ENCODE results near the gene MGAT5. TPM values are rescaled to one million over a fixed set of nuclear protein-coding genes. Genes with fewer than 3 reads are reported as not detected.

The MGAT5 gene
- total RNA-seq, 2 experiments from 2014 or later: 48.5 to 54.3 TPM

DNA sequence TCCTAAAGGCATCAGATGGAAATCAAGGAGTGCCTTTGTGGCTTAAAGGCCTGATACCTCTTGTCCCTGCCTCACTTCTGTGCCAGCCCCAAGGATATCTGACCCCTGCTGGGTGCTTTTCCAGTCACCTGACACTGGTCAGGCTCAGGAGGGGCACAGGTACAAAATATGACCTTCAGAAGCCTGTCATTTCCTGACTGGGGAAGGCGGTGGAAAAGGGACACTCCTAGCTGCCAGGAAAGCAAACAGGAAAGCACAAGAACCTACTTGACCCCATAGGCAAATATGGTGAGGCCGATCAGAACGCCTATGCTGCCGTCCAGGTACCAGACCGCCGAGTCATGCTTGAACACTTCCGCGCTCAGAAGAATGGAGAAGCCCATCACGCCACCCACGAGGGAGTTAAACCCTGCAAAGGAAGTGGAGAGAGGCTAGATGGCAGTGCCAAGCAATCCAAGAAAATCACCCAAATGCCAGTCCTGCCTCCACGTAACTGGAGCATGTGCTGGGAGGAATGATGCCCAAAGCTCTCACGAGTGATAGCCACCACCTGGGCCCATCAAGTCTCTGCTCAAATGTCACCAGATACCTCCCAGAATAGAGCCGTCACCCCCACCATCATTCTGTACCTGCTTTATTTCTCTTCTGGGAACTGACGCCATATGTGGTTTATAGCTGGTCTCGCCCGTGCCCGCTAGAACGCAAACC is 204.0 kb downstream of the MGAT5 start:
- no peaks in the 10 kb centered on the region for H3K4me1 Mint-ChIP-seq (ENCODE audit: low read depth)
- no peak for ATAC-seq
- H3K36me3 Mint-ChIP-seq (ENCODE audit: low read depth): no peaks in the 10 kb centered on the region
- H3K4me3 Mint-ChIP-seq: no peak overlapping the region
- H3K27ac Mint-ChIP-seq: no peak overlapping the region
- ChIA-PET CTCF (no interaction called here), POLR2A (no interaction called here)
- no peak for DNase-seq
- H3K9me3 Mint-ChIP-seq (ENCODE audit: insufficient read depth): no peaks in the 10 kb centered on the region
- no peaks in the 10 kb centered on the region for H3K27me3 Mint-ChIP-seq (ENCODE audit: low read depth)

DNA sequence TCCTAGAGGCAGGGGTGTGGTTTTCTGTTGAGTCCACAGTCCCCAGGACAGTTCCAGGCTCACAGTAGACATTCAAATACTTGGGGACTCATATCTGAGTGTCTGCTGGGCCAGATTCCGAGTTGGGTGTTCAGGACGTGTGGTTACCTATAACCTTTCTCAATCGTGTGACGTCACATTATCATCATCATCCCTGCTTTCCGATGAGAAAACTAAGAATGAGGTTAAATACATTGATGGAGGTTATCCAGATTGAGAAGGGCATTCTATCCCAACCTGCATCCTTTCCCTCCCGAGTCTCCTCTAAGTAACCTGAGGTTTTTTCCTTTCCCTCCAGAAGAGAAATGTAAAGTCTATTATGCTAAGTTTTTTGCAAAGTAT is 204.6 kb downstream of the MGAT5 start:
- ChIA-PET POLR2A (no interaction called here), CTCF (no interaction called here)
- Mint-ChIP-seq H3K9me3 (ENCODE audit: insufficient read depth) (no peaks in the 10 kb centered on the region), H3K36me3 (ENCODE audit: low read depth) (no peaks in the 10 kb centered on the region), H3K27me3 (ENCODE audit: low read depth) (no peaks in the 10 kb centered on the region), H3K4me3 (no peak overlapping the region), H3K4me1 (ENCODE audit: low read depth) (no peaks in the 10 kb centered on the region), H3K27ac (no peak overlapping the region)
- ATAC-seq: no peak
- no peak for DNase-seq

DNA sequence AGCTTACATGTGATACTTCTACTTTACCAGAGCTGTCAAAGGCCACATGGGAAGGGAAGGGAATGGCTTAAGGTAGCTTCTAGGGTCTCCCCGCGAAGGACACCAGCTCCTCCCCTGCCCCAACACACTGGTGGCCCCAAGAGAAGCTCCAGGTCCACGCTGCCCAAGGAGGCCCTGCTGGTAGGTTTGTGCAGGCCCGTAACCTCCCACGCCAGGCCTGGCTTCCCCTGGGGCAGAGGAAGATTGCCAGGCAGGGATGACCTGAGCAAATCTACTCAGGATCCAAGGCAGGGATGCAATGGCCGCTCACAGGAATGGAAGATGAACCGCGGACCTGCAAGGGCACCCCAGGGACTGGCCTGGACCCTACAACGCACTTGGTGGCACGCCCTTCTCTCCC is 205.1 kb downstream of the MGAT5 start:
- H3K4me3 Mint-ChIP-seq: no peak overlapping the region
- H3K27me3 Mint-ChIP-seq (ENCODE audit: low read depth): no peaks in the 10 kb centered on the region
- POLR2A ChIA-PET: no interaction called here
- H3K36me3 Mint-ChIP-seq (ENCODE audit: low read depth): no peaks in the 10 kb centered on the region
- DNase-seq: no peak
- CTCF ChIA-PET: no interaction called here
- H3K9me3 Mint-ChIP-seq (ENCODE audit: insufficient read depth): no peaks in the 10 kb centered on the region
- H3K27ac Mint-ChIP-seq: no peak overlapping the region
- H3K4me1 Mint-ChIP-seq (ENCODE audit: low read depth): no peaks in the 10 kb centered on the region
- ATAC-seq: no peak

DNA sequence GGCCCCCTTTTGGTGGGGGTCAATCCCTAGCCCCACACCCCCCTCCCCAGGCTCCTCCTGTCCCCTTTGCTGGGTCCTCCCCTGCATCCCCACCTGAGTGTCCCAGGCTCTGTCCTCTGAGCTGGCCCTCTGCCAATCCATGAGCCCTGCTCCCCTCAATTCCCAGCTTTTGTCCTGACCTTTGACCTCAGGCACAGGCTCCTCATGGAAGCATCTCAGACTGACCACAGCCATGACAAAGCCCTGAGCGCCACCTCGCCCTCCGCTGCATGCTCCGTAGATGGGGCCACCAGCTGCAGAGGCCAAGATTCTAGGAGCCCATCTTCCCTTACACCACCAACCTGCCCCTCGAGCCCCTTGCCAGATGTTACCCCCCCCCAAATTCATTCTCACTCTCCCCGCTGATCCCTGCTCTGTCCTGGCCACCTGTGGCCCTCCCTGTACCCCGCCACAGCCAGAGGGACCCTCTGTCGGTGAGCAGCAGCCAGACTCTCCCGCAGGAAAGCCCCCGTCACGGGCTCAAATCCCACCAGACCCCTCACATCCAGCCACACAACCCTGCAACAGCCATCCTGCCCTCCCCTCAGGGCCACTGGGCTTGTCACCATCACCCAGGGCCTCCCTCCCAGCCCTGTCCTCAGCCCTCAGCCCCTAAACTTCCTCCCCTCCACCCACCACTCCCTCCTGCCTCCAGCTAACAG is 206.0 kb downstream of the MGAT5 start:
- ATAC-seq: no peak
- ChIA-PET POLR2A (no interaction called here), CTCF (interaction anchor here (0.9 to 2.5 kb wide), 4 partner anchors 8 to 441 kb away, joined by 3 to 19 read pairs (median 7); no protein-coding TSS in a partner anchor)
- no peak overlapping the region for H3K4me3 Mint-ChIP-seq
- H3K27ac Mint-ChIP-seq: no peak overlapping the region
- no peaks in the 10 kb centered on the region for H3K9me3 Mint-ChIP-seq (ENCODE audit: insufficient read depth)
- H3K36me3 Mint-ChIP-seq (ENCODE audit: low read depth): no peaks in the 10 kb centered on the region
- no peak for DNase-seq
- H3K27me3 Mint-ChIP-seq (ENCODE audit: low read depth): no peaks in the 10 kb centered on the region
- no peaks in the 10 kb centered on the region for H3K4me1 Mint-ChIP-seq (ENCODE audit: low read depth)

DNA sequence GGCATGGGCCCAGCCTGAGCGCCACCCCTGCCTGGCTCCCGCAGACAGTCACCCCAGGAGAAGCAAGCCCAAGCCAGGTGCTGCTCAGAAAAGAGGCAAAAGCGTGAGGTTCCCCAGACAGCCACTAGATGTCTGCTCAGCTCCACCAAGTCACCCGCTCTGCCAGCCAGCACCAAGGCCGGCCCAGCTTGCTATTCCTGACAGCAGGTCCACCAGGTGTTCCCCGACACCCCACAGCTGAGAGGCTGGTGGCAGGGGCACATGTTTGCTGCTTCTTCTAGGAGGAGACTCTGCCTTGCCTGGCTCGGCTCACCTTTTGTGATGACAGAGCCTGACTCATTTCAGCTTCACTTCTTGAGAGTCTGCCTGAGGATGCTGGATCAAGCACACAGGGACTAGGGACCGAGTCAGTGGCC is 206.7 kb downstream of the MGAT5 start:
- ChIA-PET CTCF (interaction anchor here (0.9 to 2.5 kb wide), 4 partner anchors 9 to 440 kb away, joined by 3 to 19 read pairs (median 7); no protein-coding TSS in a partner anchor), POLR2A (no interaction called here)
- H3K27me3 Mint-ChIP-seq (ENCODE audit: low read depth): no peaks in the 10 kb centered on the region
- no peaks in the 10 kb centered on the region for H3K4me1 Mint-ChIP-seq (ENCODE audit: low read depth)
- no peaks in the 10 kb centered on the region for H3K36me3 Mint-ChIP-seq (ENCODE audit: low read depth)
- no peak overlapping the region for H3K4me3 Mint-ChIP-seq
- no peaks in the 10 kb centered on the region for H3K9me3 Mint-ChIP-seq (ENCODE audit: insufficient read depth)
- ATAC-seq (peak; percentile 52), DNase-seq (peak; percentile 54)
- no peak overlapping the region for H3K27ac Mint-ChIP-seq

DNA sequence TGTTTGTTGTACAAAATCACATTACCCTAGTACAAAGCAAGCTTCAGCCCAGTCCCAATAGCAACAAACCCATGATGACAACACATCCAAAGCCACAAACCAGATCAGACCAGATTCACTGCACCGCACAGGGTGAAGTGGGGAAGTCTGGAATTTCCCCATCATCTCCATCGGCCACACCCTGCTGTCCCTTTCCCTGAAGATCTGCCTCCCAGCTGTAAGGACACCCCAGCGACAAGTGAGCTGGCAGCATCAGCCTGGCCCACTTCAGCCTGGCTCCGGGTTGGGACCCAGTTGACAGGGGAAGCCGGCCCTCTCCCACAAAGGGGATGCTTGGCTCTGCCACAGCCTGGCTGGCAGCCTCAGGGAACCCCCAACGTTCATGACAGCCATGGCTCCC is 207.6 kb downstream of the MGAT5 start:
- no peak overlapping the region for H3K27ac Mint-ChIP-seq
- H3K27me3 Mint-ChIP-seq (ENCODE audit: low read depth): no peaks in the 10 kb centered on the region

DNA sequence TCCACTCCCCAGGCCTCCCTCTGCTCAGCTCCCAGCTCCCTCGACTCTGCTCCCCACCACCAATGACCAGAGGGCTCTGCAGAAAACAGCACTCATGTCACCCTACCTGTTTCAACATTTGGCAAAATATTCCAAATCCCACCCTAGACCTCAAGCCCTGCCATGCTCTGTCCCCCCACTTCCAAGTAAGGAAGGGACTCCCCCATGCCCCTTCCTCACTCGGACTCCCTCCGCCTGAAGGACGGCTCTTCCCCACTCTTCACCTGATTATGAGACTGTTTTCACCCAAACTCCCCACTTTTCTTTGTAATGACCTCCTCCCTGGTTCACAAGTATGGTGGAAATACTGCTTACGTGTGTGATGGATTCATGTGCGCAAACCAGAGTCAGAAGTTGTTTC is 208.4 kb downstream of the MGAT5 start:
- CTCF ChIA-PET: interaction anchor here (2.5 kb wide), 1 partner anchor 11 kb away, joined by 19 read pairs; no protein-coding TSS in a partner anchor
- POLR2A ChIA-PET: no interaction called here
- H3K36me3 Mint-ChIP-seq (ENCODE audit: low read depth): no peaks in the 10 kb centered on the region
- H3K4me1 Mint-ChIP-seq (ENCODE audit: low read depth): no peaks in the 10 kb centered on the region
- H3K27me3 Mint-ChIP-seq (ENCODE audit: low read depth): no peaks in the 10 kb centered on the region
- H3K4me3 Mint-ChIP-seq: no peak overlapping the region
- DNase-seq (no peak), ATAC-seq (no peak)
- H3K27ac Mint-ChIP-seq: no peak overlapping the region
- no peaks in the 10 kb centered on the region for H3K9me3 Mint-ChIP-seq (ENCODE audit: insufficient read depth)

More for the DNA sequence above, 207.6 kb downstream of the MGAT5 start:
- Mint-ChIP-seq H3K9me3 (ENCODE audit: insufficient read depth) (no peaks in the 10 kb centered on the region), H3K4me1 (ENCODE audit: low read depth) (no peaks in the 10 kb centered on the region), H3K4me3 (no peak overlapping the region), H3K36me3 (ENCODE audit: low read depth) (no peaks in the 10 kb centered on the region)
- ATAC-seq (no peak), DNase-seq (no peak)
- ChIA-PET CTCF (interaction anchor here (1.8 to 2.5 kb wide), 3 partner anchors 10 to 437 kb away, joined by 4 to 19 read pairs (median 10); no protein-coding TSS in a partner anchor), POLR2A (no interaction called here)

DNA sequence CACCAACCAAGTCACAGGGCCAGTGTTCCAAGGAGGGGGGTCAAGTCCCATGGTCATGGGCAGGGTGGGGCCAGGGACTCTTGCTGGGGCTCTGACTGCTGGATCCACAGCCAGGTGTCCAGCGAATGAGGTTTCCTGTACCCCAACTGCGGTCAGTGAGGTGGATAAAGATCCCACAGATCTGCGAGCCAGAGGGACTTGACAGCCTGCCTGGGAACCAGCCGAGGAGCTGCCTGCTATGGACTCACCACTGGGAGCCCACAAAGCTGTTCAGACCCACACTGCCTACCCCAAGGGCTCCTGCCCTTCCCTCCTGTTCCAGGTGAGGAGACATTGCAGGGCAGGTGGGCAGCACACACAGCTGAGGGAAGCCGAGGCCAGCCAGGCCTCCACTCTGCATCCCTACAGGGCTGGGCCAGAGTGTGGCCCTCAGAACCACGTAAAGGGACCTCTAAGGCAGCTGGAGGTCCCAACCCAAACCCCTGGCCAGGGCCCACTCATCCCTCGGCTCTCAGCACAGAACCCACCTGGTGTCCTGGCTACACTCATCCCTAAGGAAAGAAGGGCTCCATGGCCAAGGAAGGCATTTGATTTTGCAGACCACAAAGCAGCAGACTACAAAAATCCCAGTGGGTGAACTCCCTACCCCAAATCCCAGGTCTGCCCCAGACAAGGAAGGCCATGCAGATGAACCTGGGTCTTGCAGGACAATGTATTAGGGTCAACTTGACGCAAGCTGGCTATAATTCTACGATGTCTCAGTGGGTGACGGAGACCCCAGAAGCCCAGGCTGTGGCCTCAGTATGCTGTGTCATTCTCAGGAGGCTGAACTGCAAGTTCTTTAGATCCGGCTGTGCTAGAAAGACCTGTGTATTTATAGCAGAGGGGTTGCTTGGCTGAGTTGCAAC is 209.2 kb downstream of the MGAT5 start:
- ChIA-PET CTCF (no interaction called here), POLR2A (no interaction called here)
- Mint-ChIP-seq H3K27ac (no peak overlapping the region), H3K27me3 (ENCODE audit: low read depth) (no peaks in the 10 kb centered on the region), H3K4me1 (ENCODE audit: low read depth) (no peaks in the 10 kb centered on the region), H3K4me3 (no peak overlapping the region), H3K9me3 (ENCODE audit: insufficient read depth) (no peaks in the 10 kb centered on the region), H3K36me3 (ENCODE audit: low read depth) (no peaks in the 10 kb centered on the region)
- ATAC-seq (no peak), DNase-seq (no peak)

DNA sequence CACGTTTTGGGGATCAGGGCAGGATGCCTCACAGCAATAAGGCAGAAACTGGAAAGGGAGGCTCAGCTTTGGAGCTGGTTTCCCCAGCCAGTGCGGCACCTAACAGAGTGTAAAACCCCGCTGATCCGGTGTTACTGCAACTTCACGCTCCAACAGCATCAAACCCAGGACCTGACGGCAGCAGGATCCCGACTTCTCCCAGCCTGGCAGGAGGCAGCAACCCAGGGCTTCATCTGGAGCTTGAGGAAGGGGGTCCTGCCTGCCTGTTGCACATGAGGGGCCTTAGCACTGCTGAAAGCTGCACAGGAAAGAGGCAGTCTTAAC is 209.8 kb downstream of the MGAT5 start:
- ChIA-PET CTCF (no interaction called here), POLR2A (no interaction called here)
- Mint-ChIP-seq H3K4me1 (ENCODE audit: low read depth) (no peaks in the 10 kb centered on the region), H3K27me3 (ENCODE audit: low read depth) (no peaks in the 10 kb centered on the region), H3K4me3 (no peak overlapping the region), H3K27ac (no peak overlapping the region), H3K36me3 (ENCODE audit: low read depth) (no peaks in the 10 kb centered on the region), H3K9me3 (ENCODE audit: insufficient read depth) (no peaks in the 10 kb centered on the region)
- ATAC-seq (no peak), DNase-seq (no peak)

DNA sequence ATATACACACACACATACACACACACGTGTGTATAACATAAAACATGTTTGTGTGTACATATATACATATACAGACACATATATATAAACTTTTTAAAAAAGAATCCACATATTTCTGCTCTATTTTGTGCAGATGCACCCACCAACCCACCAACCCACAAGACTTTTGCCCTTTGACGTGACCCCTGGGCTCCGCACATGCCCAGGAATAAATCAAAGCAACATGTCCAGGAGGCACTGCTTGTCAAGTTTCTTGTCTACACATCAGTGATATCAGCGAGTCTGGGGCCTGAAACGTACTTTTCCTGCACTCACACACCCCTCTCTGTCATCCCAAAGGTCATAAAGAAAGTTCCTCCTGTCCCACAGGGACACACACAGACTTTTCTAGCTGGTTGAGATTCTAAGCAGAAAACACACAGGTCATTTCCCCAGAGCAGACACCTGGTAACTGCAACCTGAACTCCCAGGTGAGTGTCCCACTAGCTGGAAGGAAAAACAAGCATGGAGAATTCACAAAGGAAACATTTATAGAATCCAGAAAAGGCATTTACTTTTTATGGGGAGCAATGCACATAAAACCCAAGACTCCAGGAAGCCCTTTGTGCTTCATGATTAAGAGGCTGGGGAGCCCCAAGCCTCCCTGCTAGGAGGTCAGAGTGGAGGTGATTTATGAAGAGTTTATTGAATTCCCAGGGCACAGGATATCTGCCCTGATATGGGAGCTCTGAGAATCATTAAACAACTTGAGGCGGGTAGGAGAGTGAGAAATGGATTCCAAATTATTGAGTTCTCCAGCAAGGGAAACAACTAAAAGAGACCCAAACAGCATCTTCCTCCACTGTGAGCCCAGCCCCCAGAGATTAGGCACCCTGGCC is 211.6 kb downstream of the MGAT5 start:
- no peak overlapping the region for H3K4me3 Mint-ChIP-seq
- DNase-seq (no peak), ATAC-seq (no peak)
- CTCF ChIA-PET: no interaction called here
- POLR2A ChIA-PET: no interaction called here
- no peaks in the 10 kb centered on the region for H3K36me3 Mint-ChIP-seq (ENCODE audit: low read depth)
- H3K4me1 Mint-ChIP-seq (ENCODE audit: low read depth): no peaks in the 10 kb centered on the region
- no peaks in the 10 kb centered on the region for H3K9me3 Mint-ChIP-seq (ENCODE audit: insufficient read depth)
- no peak overlapping the region for H3K27ac Mint-ChIP-seq
- no peaks in the 10 kb centered on the region for H3K27me3 Mint-ChIP-seq (ENCODE audit: low read depth)

DNA sequence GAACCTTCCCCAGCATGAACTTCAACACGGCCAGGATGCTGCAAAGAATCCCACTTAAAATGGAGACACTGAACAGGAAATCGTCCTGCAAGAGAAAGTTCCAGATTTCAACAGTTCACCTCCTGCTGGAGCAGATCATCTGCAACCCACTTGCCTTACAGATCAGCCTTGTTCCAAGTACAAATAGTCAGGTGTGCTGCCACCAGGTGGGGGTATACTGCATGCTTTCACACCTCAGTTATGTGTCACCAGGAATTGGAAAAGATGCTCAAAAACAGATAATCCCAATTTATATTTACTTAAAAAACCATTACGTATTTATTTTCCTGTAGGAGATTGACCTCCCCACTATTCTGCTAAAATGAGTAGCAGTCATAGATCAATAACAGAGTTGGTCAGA is 212.3 kb downstream of the MGAT5 start:
- no peak for ATAC-seq
- no peaks in the 10 kb centered on the region for H3K27me3 Mint-ChIP-seq (ENCODE audit: low read depth)
- H3K36me3 Mint-ChIP-seq (ENCODE audit: low read depth): no peaks in the 10 kb centered on the region
- peak; percentile 48 for DNase-seq
- no peaks in the 10 kb centered on the region for H3K9me3 Mint-ChIP-seq (ENCODE audit: insufficient read depth)
- no peak overlapping the region for H3K4me3 Mint-ChIP-seq
- H3K4me1 Mint-ChIP-seq (ENCODE audit: low read depth): no peaks in the 10 kb centered on the region
- no peak overlapping the region for H3K27ac Mint-ChIP-seq
- POLR2A ChIA-PET: no interaction called here
- CTCF ChIA-PET: interaction anchor here (0.7 kb wide), 1 partner anchor 1923 kb away, joined by 3 read pairs; no protein-coding TSS in a partner anchor

Measured in activated CD8-positive, alpha-beta T cell treated with anti-CD3 and anti-CD28 coated beads, Interleukin-2, amount 10 ng/mL, durations not matched to agents 7 days and 5 days (primary cell).